HEK293 (cell line): ENCODE results near the gene TIMM44.

Source experiments
- CTCF ChIA-PET: fragments of 350-600 bp; formaldehyde crosslinking; extraction: SDS; loops from one replicate; lab custom pipeline; 2021; ENCODE audit warnings: antibody characterized with exemption; lab: Yijun Ruan, JAX
- POLR2A ChIA-PET: fragments of 300-600 bp; formaldehyde crosslinking; extraction: SDS; loops from one replicate; lab custom pipeline; 2020; ENCODE audit warnings: antibody characterized with exemption, inconsistent platforms; lab: Yijun Ruan, JAX
- H3K27ac ChIP-seq: fragments of 200-500 bp; sonication (Bioruptor generic); 2 replicates; pipeline ENCODE4 v1.5.1; 2014; ENCODE audit warnings: low read depth, low read length, control low read depth, inconsistent platforms; ENCODE audit errors: extremely low read depth
- H3K36me3 ChIP-seq, 2 experiments: fragments of 200-500 bp in 1 of 2; sonication (Bioruptor generic) in 1 of 2; 1 replicate in 1 of 2; 2 replicates in 1 of 2; pipeline ENCODE4 v1.5.1; 2014 to 2017; ENCODE audit warnings: inconsistent platforms in 2 of 2, low read length in 2 of 2; ENCODE audit not compliant: control insufficient read depth in 2 of 2, insufficient read depth in 1 of 2
- H3K4me1 ChIP-seq: fragments of 200-500 bp; sonication (Bioruptor generic); 2 replicates; pipeline ENCODE4 v1.5.1; 2014; ENCODE audit warnings: mild to moderate bottlenecking, low read length, inconsistent platforms; ENCODE audit not compliant: control insufficient read depth, insufficient read depth
- H3K4me3 ChIP-seq: 2 replicates; pipeline ENCODE4 v1.5.1; 2011; ENCODE audit warnings: low read depth, mild to moderate bottlenecking, control low read depth, low read length, moderate library complexity
- H3K9me3 ChIP-seq: fragments of 200-500 bp; sonication (Bioruptor generic); 2 replicates; pipeline ENCODE4 v1.5.1; 2014; ENCODE audit warnings: low read depth, low read length, inconsistent platforms; ENCODE audit not compliant: control insufficient read depth, insufficient read depth
- HIC1 ChIP-seq: fragments of 450-650 bp; formaldehyde crosslinking; IDR thresholded peaks from 2 replicates; pipeline ENCODE4 v1.5.1; 2016; ENCODE audit warnings: missing biosample characterization, missing genetic modification characterization
- PRDM1 ChIP-seq: fragments of 450-650 bp; formaldehyde crosslinking; IDR thresholded peaks from 2 replicates; pipeline ENCODE4; 2016; ENCODE audit warnings: missing biosample characterization, missing genetic modification characterization
- ZBTB48 ChIP-seq: fragments of 450-650 bp; formaldehyde crosslinking; IDR thresholded peaks from 2 replicates; pipeline ENCODE4 v1.5.1; 2016; ENCODE audit warnings: missing biosample characterization, missing genetic modification characterization
- ZFP37 ChIP-seq: fragments of 450-650 bp; formaldehyde crosslinking; IDR thresholded peaks from 2 replicates; pipeline ENCODE4 v1.5.1; 2016; ENCODE audit warnings: missing biosample characterization, missing genetic modification characterization
- ZNF335 ChIP-seq: fragments of 450-650 bp; formaldehyde crosslinking; conservative IDR thresholded peaks from 2 replicates; pipeline ENCODE4 v1.5.1; 2016; ENCODE audit warnings: missing biosample characterization, missing genetic modification characterization
- ZNF423 ChIP-seq: fragments of 450-650 bp; formaldehyde crosslinking; IDR thresholded peaks from 2 replicates; pipeline ENCODE4 v1.5.1; 2016; ENCODE audit warnings: missing biosample characterization, missing genetic modification characterization
- ZNF561 ChIP-seq: fragments of 450-650 bp; IDR thresholded peaks from 2 replicates; pipeline ENCODE4 v1.5.1; 2018; ENCODE audit warnings: missing biosample characterization, missing genetic modification characterization, borderline replicate concordance
- ZNF654 ChIP-seq: fragments of 450-650 bp; formaldehyde crosslinking; IDR thresholded peaks from 2 replicates; pipeline ENCODE4 v1.5.1; 2016; ENCODE audit warnings: low read depth, missing biosample characterization, missing genetic modification characterization
- ZNF707 ChIP-seq: fragments of 450-650 bp; formaldehyde crosslinking; IDR thresholded peaks from 2 replicates; pipeline ENCODE4 v1.5.1; 2016; ENCODE audit warnings: missing biosample characterization, missing genetic modification characterization
- TF ChIP-seq, protein P1 (sequence below): fragments of 450-650 bp; formaldehyde crosslinking; IDR thresholded peaks from 2 replicates; pipeline ENCODE4 v1.5.1; 2016; ENCODE audit warnings: missing biosample characterization, missing genetic modification characterization, low read depth
- TF ChIP-seq, protein P2 (sequence below): fragments of 450-650 bp; formaldehyde crosslinking; IDR thresholded peaks from 2 replicates; pipeline ENCODE4 v1.5.1; 2016; ENCODE audit warnings: missing biosample characterization, missing genetic modification characterization
- TF ChIP-seq, protein P3 (sequence below): fragments of 450-650 bp; formaldehyde crosslinking; IDR thresholded peaks from 2 replicates; pipeline ENCODE4 v1.5.1; 2016; ENCODE audit warnings: missing biosample characterization, missing genetic modification characterization

The TIMM44 gene

DNA sequence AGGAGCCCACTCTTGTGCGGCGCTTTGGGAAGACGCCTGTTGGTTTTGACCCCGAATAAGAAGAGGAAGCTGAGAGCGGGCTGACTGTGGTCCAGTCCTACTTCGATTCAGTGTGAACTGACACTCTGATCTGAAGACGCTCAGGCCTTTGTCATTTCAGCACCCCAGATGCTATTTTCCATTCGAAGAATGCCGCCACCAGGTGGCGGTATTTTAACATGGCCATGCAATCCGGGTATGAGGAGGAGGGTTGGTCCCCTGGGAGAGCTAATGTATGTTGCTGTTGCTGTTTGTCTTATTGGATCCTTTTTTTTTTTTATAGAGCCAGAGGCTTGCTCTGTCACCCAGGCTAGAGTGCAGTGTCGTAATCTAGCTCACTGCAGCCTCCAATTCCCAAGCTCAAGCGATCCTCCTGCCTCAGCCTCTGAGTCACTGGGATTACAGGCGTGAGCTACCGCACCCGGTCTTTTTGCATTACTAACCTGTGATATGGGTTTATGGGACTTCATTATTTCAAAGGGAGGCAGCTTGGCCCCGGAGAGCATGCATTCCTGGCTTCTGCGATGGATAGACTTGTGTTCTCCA, 803 bp upstream of the TIMM44 start (continued):
- TF ChIP-seq PRDM1 (tag by site-specific recombination) (no peak), ZNF561 (tag by site-specific recombination) (no peak; the same call in 1 of the 2 replicates), ZNF423 (tag by site-specific recombination) (no peak)

- ChIA-PET POLR2A (interaction anchor here (0.6 to 4.2 kb wide), 33 partner anchors 10 to 380 kb away, joined by 3 to 60 read pairs (median 5); partner anchors contain the start of genes CCL25, CTXN1, ELAVL1 and MAP2K7), CTCF (interaction anchor here (0.6 to 2.6 kb wide), 21 partner anchors 11 to 566 kb away, joined by 3 to 26 read pairs (median 4); partner anchors contain the start of genes CTXN1 and SNAPC2)
- no peaks in the 10 kb centered on the region for H3K9me3 ChIP-seq
- H3K4me1 ChIP-seq: no peaks in the 10 kb centered on the region
- H3K36me3 ChIP-seq: peaks cover under 1 to 34% of the 10 kb centered on the region in 2 experiments
- TF ChIP-seq, protein P1, sequence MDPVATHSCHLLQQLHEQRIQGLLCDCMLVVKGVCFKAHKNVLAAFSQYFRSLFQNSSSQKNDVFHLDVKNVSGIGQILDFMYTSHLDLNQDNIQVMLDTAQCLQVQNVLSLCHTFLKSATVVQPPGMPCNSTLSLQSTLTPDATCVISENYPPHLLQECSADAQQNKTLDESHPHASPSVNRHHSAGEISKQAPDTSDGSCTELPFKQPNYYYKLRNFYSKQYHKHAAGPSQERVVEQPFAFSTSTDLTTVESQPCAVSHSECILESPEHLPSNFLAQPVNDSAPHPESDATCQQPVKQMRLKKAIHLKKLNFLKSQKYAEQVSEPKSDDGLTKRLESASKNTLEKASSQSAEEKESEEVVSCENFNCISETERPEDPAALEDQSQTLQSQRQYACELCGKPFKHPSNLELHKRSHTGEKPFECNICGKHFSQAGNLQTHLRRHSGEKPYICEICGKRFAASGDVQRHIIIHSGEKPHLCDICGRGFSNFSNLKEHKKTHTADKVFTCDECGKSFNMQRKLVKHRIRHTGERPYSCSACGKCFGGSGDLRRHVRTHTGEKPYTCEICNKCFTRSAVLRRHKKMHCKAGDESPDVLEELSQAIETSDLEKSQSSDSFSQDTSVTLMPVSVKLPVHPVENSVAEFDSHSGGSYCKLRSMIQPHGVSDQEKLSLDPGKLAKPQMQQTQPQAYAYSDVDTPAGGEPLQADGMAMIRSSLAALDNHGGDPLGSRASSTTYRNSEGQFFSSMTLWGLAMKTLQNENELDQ (tag by site-specific recombination): no peak
- 0 out of 2 replicates have a peak, but pooled peaks have one; percentile 46 for TF ChIP-seq ZBTB48
- TF ChIP-seq, protein P2, sequence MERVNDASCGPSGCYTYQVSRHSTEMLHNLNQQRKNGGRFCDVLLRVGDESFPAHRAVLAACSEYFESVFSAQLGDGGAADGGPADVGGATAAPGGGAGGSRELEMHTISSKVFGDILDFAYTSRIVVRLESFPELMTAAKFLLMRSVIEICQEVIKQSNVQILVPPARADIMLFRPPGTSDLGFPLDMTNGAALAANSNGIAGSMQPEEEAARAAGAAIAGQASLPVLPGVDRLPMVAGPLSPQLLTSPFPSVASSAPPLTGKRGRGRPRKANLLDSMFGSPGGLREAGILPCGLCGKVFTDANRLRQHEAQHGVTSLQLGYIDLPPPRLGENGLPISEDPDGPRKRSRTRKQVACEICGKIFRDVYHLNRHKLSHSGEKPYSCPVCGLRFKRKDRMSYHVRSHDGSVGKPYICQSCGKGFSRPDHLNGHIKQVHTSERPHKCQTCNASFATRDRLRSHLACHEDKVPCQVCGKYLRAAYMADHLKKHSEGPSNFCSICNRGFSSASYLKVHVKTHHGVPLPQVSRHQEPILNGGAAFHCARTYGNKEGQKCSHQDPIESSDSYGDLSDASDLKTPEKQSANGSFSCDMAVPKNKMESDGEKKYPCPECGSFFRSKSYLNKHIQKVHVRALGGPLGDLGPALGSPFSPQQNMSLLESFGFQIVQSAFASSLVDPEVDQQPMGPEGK (tag by site-specific recombination): 0 out of 2 replicates have a peak, but pooled peaks have one; percentile 15
- TF ChIP-seq, protein P3, sequence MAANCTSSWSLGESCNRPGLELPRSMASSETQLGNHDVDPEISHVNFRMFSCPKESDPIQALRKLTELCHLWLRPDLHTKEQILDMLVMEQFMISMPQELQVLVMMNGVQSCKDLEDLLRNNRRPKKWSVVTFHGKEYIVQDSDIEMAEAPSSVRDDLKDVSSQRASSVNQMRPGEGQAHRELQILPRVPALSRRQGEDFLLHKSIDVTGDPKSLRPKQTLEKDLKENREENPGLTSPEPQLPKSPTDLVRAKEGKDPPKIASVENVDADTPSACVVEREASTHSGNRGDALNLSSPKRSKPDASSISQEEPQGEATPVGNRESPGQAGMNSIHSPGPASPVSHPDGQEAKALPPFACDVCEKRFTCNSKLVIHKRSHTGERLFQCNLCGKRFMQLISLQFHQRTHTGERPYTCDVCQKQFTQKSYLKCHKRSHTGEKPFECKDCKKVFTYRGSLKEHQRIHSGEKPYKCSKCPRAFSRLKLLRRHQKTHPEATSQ (tag by site-specific recombination): 0 out of 2 replicates have a peak, but pooled peaks have one; percentile 58
- peak; percentile 42; the same call in 1 of the 2 replicates for TF ChIP-seq ZNF335 (tag by site-specific recombination)
- no peak for TF ChIP-seq ZFP37
- TF ChIP-seq ZNF707 (tag by site-specific recombination): no peak
- peak; percentile 53; the same call in 1 of the 2 replicates for TF ChIP-seq HIC1 (tag by site-specific recombination)
- TF ChIP-seq ZNF654 (tag by site-specific recombination): no peak
- H3K27ac ChIP-seq: peak overlapping the region; percentile 90
- peak overlapping the region; percentile 99 for H3K4me3 ChIP-seq
Measured at GRCh38 chr19:7942981-7943443, 454 bp downstream of the TIMM44 start.
